AG09319 (cell line): ENCODE data around the gene LGI1.
A peak's percentile ranks its signal among the peaks of the same experiment; 100 is the strongest.

Source experiments
- DNase-seq: peaks from one replicate; pipeline ENCODE4 v3.0.0-alpha.2; 2010; ENCODE audit warnings: low read depth; ENCODE audit errors: extremely low read depth
- TF ChIP-seq, protein P1 (sequence below): IDR thresholded peaks from 2 replicates; pipeline ENCODE4 v1.5.1; 2011; ENCODE audit warnings: low read depth, mild to moderate bottlenecking, inconsistent platforms, low read length, moderate library complexity

Gene LGI1

DNA sequence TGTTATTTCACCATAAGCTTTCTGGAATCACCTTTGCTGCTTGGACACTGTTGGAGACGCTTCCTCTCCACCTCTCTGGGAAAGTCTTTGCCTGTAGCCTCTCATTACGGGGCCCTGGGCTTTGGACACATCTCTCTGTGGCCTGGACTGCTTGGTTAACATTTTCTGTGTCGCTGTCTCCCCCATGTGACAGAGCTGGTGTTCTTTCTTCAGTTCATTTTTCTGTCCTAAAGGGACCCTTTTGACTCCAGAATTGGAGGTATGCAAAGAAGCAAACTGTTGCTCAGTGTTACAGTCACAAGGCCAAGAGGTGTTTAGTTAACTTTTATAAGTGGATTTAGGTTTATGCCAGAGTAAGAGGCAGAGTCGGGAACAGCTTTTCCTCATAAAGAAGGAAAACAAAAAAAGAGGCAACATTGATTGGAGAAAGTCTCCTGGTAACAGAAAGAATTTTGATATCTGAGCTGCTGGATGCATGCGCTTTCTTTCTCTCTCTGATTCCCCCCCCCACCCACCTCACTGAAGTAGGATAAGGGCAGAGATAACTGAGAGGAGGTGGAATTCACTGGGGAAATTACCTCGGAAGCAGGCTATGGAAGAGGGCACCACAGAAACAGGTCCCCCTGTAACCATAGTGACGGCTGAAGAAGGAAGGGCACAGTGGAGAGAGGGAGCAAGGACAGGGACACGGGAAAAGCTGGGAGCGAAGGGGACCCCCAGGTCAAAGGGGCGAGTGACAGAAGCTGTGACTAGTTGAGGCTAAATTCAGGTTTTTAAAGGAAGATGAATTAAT, 57.8 kb downstream of the LGI1 start:
- TF ChIP-seq, protein P1, sequence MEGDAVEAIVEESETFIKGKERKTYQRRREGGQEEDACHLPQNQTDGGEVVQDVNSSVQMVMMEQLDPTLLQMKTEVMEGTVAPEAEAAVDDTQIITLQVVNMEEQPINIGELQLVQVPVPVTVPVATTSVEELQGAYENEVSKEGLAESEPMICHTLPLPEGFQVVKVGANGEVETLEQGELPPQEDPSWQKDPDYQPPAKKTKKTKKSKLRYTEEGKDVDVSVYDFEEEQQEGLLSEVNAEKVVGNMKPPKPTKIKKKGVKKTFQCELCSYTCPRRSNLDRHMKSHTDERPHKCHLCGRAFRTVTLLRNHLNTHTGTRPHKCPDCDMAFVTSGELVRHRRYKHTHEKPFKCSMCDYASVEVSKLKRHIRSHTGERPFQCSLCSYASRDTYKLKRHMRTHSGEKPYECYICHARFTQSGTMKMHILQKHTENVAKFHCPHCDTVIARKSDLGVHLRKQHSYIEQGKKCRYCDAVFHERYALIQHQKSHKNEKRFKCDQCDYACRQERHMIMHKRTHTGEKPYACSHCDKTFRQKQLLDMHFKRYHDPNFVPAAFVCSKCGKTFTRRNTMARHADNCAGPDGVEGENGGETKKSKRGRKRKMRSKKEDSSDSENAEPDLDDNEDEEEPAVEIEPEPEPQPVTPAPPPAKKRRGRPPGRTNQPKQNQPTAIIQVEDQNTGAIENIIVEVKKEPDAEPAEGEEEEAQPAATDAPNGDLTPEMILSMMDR: peak; percentile 24
- no peak for DNase-seq

DNA sequence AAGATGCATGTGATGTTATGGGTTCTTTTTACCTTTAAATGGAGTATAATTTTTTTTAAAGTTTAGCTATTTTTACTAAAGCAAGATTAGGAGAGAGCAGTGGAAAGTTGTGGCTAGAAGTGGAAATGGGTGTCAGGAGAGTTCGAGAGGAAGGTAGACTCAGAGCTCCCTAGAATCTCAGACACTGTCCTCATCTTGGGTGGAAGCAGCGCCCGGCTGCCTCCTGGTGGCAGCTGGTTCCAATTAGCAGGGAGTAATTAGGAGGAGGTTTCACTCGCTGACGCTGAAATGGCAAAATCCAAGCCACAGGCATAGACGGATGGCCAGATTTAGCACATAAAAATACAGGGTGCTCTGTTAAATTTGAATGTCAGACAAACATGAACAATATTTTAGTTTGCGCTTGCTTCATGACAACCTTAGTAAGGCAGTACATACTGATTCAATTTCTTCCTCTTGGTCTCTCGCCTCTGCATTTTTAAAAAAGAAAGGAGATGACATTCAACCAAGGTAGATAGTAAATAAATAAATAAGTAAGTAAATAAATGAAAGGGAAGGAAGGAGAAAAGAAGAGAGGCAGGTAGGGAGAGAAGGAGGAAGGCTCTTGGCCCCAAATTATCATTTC, 58.5 kb downstream of the LGI1 start:
- TF ChIP-seq, protein P1: peak; percentile 60
- peak; percentile 44 for DNase-seq

DNA sequence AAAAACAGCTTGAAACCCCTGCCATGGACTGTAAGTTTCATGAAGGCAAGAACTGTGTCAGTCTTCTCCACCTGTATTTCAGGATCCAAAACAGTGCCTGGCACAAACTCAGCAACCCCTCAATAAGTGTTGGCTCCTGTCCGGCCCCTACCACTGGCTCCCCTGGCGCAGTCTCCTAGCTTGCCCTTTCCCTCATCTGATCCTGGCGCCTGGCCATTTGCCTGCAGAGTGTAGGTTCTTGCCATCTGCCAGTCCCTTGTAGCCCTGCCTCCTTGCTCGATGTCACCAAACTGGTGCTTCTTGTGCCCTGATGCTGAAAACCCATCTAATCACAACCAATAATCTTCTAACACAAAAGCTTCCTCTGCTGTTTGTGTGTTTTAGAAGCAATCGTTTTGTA, 60.4 kb downstream of the LGI1 start:
- TF ChIP-seq, protein P1: no peak
- DNase-seq: no peak

DNA sequence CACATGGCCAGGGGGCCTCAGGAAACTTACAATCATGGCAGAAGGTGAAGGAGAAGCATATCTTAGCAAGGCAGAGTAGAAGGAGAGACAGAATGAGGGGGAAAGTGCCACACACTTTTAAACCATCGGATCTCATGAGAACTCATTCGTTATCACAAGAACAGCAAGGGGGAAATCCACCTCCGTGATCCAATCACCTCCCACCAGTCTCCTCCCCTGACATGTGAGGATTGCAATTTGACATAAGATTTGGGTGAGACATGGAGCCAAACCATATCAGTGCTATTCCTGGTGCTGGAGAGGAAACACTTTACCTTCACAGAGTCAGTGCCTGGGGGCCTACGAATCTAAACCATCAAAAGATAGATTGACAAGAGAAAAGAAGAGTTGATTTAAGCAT, 61.8 kb downstream of the LGI1 start:
- no peak for DNase-seq
- TF ChIP-seq, protein P1: no peak

DNA sequence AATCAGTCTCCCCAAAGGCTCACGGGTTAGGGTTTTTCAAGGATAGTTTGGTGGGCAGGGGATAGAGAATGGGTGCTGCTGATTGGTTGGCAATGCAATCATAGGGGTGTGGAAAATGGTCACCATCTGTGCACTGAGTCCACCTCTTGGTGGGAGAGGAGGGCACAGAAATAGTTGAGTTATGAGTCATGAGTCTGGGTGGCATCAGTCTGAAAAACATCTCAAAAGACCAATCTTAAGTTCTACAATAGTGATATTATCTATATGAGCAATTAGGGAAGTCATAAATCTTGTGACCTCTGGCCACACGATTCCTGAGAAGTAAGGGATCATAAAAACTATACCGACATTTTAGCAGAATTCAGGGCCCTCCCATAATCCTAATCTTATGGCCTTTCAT, 62.7 kb downstream of the LGI1 start:
- DNase-seq: no peak
- TF ChIP-seq, protein P1: no peak

DNA sequence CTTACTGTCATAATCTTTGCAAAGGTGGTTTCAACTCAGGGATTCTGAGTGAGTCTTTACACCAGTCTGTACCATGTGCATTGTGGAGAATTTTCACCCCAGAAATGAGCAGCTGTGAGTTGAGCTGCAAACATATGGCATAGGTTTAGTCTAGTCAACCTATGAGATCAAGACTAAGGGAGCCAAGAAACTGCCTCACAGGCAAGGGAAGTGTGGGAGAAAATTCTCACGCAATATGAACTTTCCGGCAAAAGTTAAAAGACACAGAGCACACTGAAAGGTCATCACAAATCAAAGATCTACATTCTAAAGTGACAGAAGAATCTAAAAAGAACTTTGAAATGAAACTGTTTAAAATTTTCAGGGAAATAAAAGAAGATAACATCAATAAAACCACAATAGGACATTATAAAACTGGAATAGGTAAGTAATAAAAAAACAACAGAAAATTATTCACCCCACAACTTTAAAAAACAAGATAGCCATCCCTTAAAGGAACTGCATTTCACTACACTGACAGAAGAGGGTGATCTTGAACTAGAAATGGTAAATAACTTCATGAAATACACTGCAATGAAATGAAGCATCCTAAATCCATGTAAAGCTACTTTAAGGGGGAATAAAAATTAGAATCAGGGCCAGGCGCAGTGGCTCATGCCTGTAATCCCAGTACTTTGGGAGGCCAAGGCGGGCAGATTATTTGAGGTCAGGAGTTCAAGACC, 63.5 kb downstream of the LGI1 start:
- DNase-seq: no peak
- TF ChIP-seq, protein P1: peak; percentile 32

DNA sequence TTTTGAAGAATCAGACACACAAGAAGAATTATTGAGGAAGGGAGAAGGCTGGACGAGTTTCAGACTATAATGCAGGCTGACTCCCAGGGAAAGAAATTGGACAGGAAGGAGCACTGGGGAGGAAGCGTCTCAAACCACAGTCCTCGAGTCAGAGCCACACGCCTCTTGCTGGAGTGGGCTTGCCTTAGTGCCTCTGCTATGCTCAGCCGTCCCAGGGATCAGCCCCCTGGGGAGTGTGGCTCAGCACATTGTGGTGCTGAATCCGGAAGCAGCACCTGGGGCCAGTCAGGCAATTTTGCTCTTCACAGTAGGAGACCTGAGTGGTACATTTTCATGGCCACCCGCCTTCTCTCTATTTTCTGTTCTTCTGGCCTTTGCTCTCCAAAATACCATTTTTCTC, 68.6 kb downstream of the LGI1 start:
- no peak for DNase-seq
- TF ChIP-seq, protein P1: no peak
